ENCODE results near the gene CNTNAP1.

DNA sequence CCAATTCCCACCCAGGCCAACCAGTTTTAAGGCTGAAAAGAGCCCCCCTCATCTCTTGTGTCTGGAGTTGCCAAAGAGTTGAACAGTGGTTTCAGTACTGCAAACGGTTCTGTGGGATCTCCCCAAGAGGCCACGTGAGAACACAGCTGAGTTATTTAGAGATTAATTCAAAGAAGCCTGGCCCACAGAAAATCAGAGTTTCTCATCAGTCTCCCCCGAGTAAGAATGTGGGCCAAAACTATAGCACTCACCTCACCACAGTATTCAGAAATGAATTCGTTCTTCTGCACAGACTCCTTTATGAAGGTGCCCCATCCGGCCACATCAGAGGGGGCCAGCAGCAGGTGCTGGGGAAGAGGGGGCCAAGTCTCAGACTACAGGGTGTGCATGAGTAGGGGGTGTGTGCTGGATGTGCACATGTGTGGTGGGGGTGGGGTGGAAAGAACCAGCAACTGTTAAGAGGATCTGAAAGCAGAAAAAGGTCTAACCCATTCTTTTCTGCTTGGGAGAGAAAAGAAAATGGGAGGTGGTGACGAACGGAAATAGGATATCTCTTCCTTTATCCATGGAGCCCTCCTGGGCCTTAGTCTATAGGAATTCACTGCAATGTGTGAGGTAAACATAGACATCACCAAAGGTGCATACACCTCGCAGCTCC lies 22.6 kb downstream of the CNTNAP1 start:
- TF ChIP-seq EZH2 (IDR thresholded peaks at IDR 0.05; ENCODE audit: borderline replicate concordance, low read depth, low read length) (no peak), CBX5 (IDR thresholded peaks at IDR 0.05; ENCODE audit: borderline replicate concordance, low read depth) (no peak), ZFP91 (CRISPR knock-in tag; IDR thresholded peaks at IDR 0.05) (no peak), CCAR2 (IDR thresholded peaks at IDR 0.05; ENCODE audit: low read depth, low read length) (no peak), POLR2A (conservative IDR thresholded peaks at IDR 0.05) (no peak), TAF15 (IDR thresholded peaks at IDR 0.05; ENCODE audit: low read depth, low read length) (no peak), KLF13 (tag; IDR thresholded peaks at IDR 0.05; ENCODE audit: borderline replicate concordance, low read depth) (no peak), TGIF2 (CRISPR knock-in tag; IDR thresholded peaks at IDR 0.05) (no peak), MCM7 (IDR thresholded peaks at IDR 0.05) (no peak), TAF1 (IDR thresholded peaks at IDR 0.05; ENCODE audit: control insufficient read depth, extremely low read depth, insufficient read depth, low read length, severe bottlenecking) (no peak), HDAC2 (IDR thresholded peaks at IDR 0.05) (no peak)
- TF ChIP-seq, protein P1, sequence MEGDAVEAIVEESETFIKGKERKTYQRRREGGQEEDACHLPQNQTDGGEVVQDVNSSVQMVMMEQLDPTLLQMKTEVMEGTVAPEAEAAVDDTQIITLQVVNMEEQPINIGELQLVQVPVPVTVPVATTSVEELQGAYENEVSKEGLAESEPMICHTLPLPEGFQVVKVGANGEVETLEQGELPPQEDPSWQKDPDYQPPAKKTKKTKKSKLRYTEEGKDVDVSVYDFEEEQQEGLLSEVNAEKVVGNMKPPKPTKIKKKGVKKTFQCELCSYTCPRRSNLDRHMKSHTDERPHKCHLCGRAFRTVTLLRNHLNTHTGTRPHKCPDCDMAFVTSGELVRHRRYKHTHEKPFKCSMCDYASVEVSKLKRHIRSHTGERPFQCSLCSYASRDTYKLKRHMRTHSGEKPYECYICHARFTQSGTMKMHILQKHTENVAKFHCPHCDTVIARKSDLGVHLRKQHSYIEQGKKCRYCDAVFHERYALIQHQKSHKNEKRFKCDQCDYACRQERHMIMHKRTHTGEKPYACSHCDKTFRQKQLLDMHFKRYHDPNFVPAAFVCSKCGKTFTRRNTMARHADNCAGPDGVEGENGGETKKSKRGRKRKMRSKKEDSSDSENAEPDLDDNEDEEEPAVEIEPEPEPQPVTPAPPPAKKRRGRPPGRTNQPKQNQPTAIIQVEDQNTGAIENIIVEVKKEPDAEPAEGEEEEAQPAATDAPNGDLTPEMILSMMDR (IDR thresholded peaks at IDR 0.05 in 2 of 3, conservative IDR thresholded peaks at IDR 0.05 in 1 of 3; ENCODE audit: insufficient read depth in 2 of 3, low read depth in 1 of 3, low read length in 3 of 3), result no peak
- TF ChIP-seq, protein P2, sequence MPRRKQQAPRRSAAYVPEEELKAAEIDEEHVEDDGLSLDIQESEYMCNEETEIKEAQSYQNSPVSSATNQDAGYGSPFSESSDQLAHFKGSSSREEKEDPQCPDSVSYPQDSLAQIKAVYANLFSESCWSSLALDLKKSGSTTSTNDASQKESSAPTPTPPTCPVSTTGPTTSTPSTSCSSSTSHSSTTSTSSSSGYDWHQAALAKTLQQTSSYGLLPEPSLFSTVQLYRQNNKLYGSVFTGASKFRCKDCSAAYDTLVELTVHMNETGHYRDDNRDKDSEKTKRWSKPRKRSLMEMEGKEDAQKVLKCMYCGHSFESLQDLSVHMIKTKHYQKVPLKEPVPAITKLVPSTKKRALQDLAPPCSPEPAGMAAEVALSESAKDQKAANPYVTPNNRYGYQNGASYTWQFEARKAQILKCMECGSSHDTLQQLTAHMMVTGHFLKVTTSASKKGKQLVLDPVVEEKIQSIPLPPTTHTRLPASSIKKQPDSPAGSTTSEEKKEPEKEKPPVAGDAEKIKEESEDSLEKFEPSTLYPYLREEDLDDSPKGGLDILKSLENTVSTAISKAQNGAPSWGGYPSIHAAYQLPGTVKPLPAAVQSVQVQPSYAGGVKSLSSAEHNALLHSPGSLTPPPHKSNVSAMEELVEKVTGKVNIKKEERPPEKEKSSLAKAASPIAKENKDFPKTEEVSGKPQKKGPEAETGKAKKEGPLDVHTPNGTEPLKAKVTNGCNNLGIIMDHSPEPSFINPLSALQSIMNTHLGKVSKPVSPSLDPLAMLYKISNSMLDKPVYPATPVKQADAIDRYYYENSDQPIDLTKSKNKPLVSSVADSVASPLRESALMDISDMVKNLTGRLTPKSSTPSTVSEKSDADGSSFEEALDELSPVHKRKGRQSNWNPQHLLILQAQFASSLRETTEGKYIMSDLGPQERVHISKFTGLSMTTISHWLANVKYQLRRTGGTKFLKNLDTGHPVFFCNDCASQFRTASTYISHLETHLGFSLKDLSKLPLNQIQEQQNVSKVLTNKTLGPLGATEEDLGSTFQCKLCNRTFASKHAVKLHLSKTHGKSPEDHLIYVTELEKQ (CRISPR knock-in tag; IDR thresholded peaks at IDR 0.05), result no peak

All from K562 (cell line).